B cell (primary cell): ENCODE results near the gene ZSCAN23. TPM values are rescaled to one million over a fixed set of nuclear protein-coding genes. Genes with fewer than 3 reads are reported as not detected.

ENCODE experiments used
- ATAC-seq: fragments of 200-7000 bp; cut with Tn5 transposase; one replicate; pipeline ENCODE4 v1.10.0; 2021; ENCODE audit warnings: low read depth, mild to moderate bottlenecking, moderate number of reproducible peaks, moderate library complexity
- CTCF ChIA-PET: fragments of 350-600 bp; sonication (Branson Sonifier 250); formaldehyde crosslinking; loops from one replicate; lab custom pipeline; 2021; ENCODE audit warnings: antibody characterized with exemption, inconsistent platforms; lab: Charles Lee
- POLR2A ChIA-PET: fragments of 350-600 bp; sonication (Branson Sonifier 250); formaldehyde crosslinking; loops from one replicate; lab custom pipeline; 2021; ENCODE audit warnings: antibody characterized with exemption; lab: Charles Lee
- DNase-seq: peaks from one replicate; pipeline ENCODE4 v3.0.0; 2013
- H2AFZ ChIP-seq: 2 replicates; pipeline ENCODE4 v1.6.1; 2012; ENCODE audit warnings: mild to moderate bottlenecking, low read depth, low read length; ENCODE audit not compliant: insufficient read depth, poor library complexity, severe bottlenecking
- H3K27ac ChIP-seq, 2 donors: 1 replicate in 1 of 2; 2 replicates in 1 of 2; pipeline ENCODE4 v1.5.1; 2012 to 2013; ENCODE audit warnings: low read length in 2 of 2, mild to moderate bottlenecking in 2 of 2, moderate library complexity in 1 of 2
- H3K27me3 ChIP-seq, 4 experiments: fragments of 200-600 bp in 1 of 4; sonication (generic) in 1 of 4; replicated peaks in 1 of 4; 1 replicate in 2 of 4; 2 replicates in 2 of 4; pipeline versions ENCODE4 v1.6.1 to v1.7.0; 2013 to 2016; ENCODE audit warnings: low read length in 3 of 4, mild to moderate bottlenecking in 2 of 4, mixed read lengths in 1 of 4, moderate library complexity in 1 of 4; ENCODE audit not compliant: insufficient read depth in 4 of 4, control insufficient read depth in 3 of 4; ENCODE audit errors: control extremely low read depth in 1 of 4
- H3K36me3 ChIP-seq, 2 experiments: replicated peaks in 1 of 2; 1 replicate in 1 of 2; 2 replicates in 1 of 2; pipeline versions ENCODE4 v1.6.1 to v1.7.1; 2013; ENCODE audit warnings: low read length in 1 of 2; ENCODE audit not compliant: insufficient read depth in 2 of 2, control insufficient read depth in 1 of 2; ENCODE audit errors: control extremely low read depth in 1 of 2, extremely low read depth in 1 of 2
- H3K4me1 ChIP-seq, 2 donors: fragments of 200-600 bp in 1 of 2; sonication (generic) in 1 of 2; 1 replicate in 1 of 2; 2 replicates in 1 of 2; pipeline versions ENCODE4 v1.5.1 to v1.6.1; 2013 to 2017; ENCODE audit warnings: low read length in 2 of 2; ENCODE audit not compliant: control insufficient read depth in 2 of 2, insufficient read depth in 2 of 2
- H3K4me2 ChIP-seq: replicated peaks from 2 replicates; pipeline ENCODE3; 2012; ENCODE audit warnings: mild to moderate bottlenecking, low read depth, low read length; ENCODE audit not compliant: poor library complexity, severe bottlenecking
- H3K4me3 ChIP-seq, 5 experiments: fragments of 200-600 bp in 1 of 5; sonication (generic) in 1 of 5; 1 replicate in 3 of 5; 2 replicates in 2 of 5; pipeline versions ENCODE4 v1.5.1 to v1.7.0; 2011 to 2016; ENCODE audit warnings: low read length in 4 of 5, mild to moderate bottlenecking in 4 of 5, low read depth in 2 of 5, control low read depth in 1 of 5, moderate library complexity in 1 of 5; ENCODE audit not compliant: insufficient read depth in 1 of 5; ENCODE audit errors: control extremely low read depth in 1 of 5, extremely low read depth in 1 of 5
- H3K79me2 ChIP-seq: fragments of 200-600 bp; sonication (generic); one replicate; pipeline ENCODE4 v1.6.0; 2016; ENCODE audit warnings: low read length; ENCODE audit not compliant: control insufficient read depth, insufficient read depth
- H3K9ac ChIP-seq: fragments of 200-600 bp; sonication (generic); 2 replicates; pipeline ENCODE4 v1.6.1; 2017; ENCODE audit warnings: mild to moderate bottlenecking, low read length, moderate library complexity
- H3K9me3 ChIP-seq, 3 donors: one replicate each; pipeline versions ENCODE4 v1.6.1 to v1.7.1; 2013; ENCODE audit warnings: low read length in 2 of 3; ENCODE audit not compliant: control insufficient read depth in 2 of 3, insufficient read depth in 1 of 3; ENCODE audit errors: control extremely low read depth in 1 of 3
- H4K20me1 ChIP-seq: 2 replicates; pipeline ENCODE4 v1.6.0; 2012; ENCODE audit warnings: mild to moderate bottlenecking, low read length; ENCODE audit not compliant: insufficient read depth, control insufficient read depth, poor library complexity, severe bottlenecking
- H3K27ac Mint-ChIP-seq: one replicate; pipeline ENCODE4 v1.8.0; 2021; ENCODE audit warnings: mixed read lengths
- H3K27me3 Mint-ChIP-seq: one replicate; pipeline ENCODE4 v1.8.0; 2021; ENCODE audit warnings: mixed read lengths
- H3K4me1 Mint-ChIP-seq: one replicate; pipeline ENCODE4 v1.8.0; 2021; ENCODE audit warnings: mixed read lengths
- H3K4me3 Mint-ChIP-seq: one replicate; pipeline ENCODE4 v1.8.0; 2021; ENCODE audit warnings: mixed read lengths
- H3K9me3 Mint-ChIP-seq: one replicate; pipeline ENCODE4 v1.8.0; 2022; ENCODE audit warnings: mixed read lengths; ENCODE audit not compliant: insufficient read depth
- EZH2 ChIP-seq: IDR thresholded peaks from 2 replicates; pipeline ENCODE4 v1.6.1; 2012; ENCODE audit warnings: borderline replicate concordance, low read depth, mild to moderate bottlenecking, moderate library complexity, low read length; ENCODE audit not compliant: insufficient read depth, poor library complexity, severe bottlenecking
- WGBS: methylation state at CpG from one replicate; pipeline ENCODE4 v1.1.5; 2013; ENCODE audit warnings: missing lambda C conversion rate; ENCODE audit not compliant: insufficient coverage; 5-methylcytosine and 5-hydroxymethylcytosine counted together
- intact Hi-C: fragments of 100-400 bp; cut with micrococcal nuclease; formaldehyde crosslinking; loops from one replicate; pipeline ENCODE4 v1.10.0; 2022
- polyA plus RNA-seq: library from polyadenylated mRNA; depleted of rRNA; stranded (reverse); fragments of >200 nt; gene quantifications from 2 replicates; pipeline ENCODE4 v1.2.3, GENCODE V29; 2012
- total RNA-seq, 2 donors: library from RNA; stranded (reverse); fragments of 120-200 nt in 1 of 2; gene quantifications; 1 replicate in 1 of 2; 2 replicates in 1 of 2; pipeline versions ENCODE4 v1.2.3 to v1.2.4, GENCODE V29; 2013 to 2022
- TF ChIP-seq, protein P1 (sequence below): fragments of 200-600 bp; IDR thresholded peaks from one replicate; pipeline ENCODE4 v1.8.0; 2022; ENCODE audit warnings: antibody characterized with exemption, mild to moderate bottlenecking

ZSCAN23 gene
- total and polyA plus RNA-seq, 2 donors (not counting 1 experiment from before 2014, with no cell fraction given) = 0.79 TPM; not detected in 1

DNA sequence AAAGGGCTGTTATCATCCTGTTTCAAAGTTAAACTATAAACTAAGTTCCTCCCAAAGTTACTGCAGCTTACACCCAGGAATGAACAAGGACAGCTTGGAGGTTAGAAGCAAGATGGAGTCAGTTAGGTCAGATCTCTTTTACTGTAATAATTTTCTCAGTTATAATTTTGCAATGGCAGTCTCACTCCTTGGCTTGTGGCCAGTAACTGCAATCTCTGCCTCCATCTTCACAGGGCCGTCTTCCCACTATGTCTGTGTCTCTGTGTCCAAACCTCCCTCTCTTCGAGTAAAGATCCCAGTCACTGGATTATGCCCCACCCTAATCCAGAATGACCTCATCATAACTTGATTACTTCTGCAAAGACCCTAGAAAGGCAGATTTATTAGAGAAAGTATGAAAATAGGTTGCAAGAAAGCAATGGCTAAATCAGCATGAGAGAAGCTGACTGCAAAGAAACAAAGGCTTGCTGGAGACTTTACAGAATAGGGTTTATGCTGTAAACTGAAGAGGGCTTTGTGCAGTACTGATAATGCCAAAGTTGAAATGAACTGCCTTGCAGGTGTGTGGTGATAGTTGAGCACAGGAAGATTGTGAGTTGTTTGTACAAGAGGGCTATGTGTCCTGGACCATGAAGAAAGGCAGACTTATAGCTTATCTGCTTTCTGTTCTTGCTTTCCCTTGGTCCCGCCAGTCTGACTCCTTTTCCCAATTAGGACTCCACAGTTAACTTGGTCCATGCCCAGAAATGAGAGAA is 43.9 kb upstream of the ZSCAN23 start:
- Mint-ChIP-seq H3K4me1 (peaks cover 24% of the 10 kb centered on the region), H3K4me3 (no peak overlapping the region), H3K9me3 (no peaks in the 10 kb centered on the region), H3K27ac (no peak overlapping the region), H3K27me3 (peaks cover 75% of the 10 kb centered on the region)
- no peak for ATAC-seq
- no peak overlapping the region for H3K4me2 ChIP-seq
- H3K4me3 ChIP-seq = no peak overlapping the region
- no peak for DNase-seq
- CTCF ChIA-PET = no interaction called here
- H2AFZ ChIP-seq = no peak overlapping the region
- TF ChIP-seq, protein P1, sequence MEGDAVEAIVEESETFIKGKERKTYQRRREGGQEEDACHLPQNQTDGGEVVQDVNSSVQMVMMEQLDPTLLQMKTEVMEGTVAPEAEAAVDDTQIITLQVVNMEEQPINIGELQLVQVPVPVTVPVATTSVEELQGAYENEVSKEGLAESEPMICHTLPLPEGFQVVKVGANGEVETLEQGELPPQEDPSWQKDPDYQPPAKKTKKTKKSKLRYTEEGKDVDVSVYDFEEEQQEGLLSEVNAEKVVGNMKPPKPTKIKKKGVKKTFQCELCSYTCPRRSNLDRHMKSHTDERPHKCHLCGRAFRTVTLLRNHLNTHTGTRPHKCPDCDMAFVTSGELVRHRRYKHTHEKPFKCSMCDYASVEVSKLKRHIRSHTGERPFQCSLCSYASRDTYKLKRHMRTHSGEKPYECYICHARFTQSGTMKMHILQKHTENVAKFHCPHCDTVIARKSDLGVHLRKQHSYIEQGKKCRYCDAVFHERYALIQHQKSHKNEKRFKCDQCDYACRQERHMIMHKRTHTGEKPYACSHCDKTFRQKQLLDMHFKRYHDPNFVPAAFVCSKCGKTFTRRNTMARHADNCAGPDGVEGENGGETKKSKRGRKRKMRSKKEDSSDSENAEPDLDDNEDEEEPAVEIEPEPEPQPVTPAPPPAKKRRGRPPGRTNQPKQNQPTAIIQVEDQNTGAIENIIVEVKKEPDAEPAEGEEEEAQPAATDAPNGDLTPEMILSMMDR = no peak
- TF ChIP-seq EZH2 = no peak
- intact Hi-C loops = no loop called here
- H3K79me2 ChIP-seq = no peaks in the 10 kb centered on the region
- 70% methylated on average over 2 of the region's 3 CpGs for WGBS
- H3K27me3 ChIP-seq = peaks cover 0 to 41% (median 26%) of the 10 kb centered on the region in 4 experiments
- H3K4me1 ChIP-seq = peaks cover 14 to 21% of the 10 kb centered on the region in 2 donors
- H3K9me3 ChIP-seq = peaks cover 0 to 12% (median 0%) of the 10 kb centered on the region in 3 donors
- POLR2A ChIA-PET = no interaction called here
- no peak overlapping the region for H3K9ac ChIP-seq
- H3K27ac ChIP-seq = no peak overlapping the region
- H3K36me3 ChIP-seq = no peaks in the 10 kb centered on the region
- no peaks in the 10 kb centered on the region for H4K20me1 ChIP-seq

DNA sequence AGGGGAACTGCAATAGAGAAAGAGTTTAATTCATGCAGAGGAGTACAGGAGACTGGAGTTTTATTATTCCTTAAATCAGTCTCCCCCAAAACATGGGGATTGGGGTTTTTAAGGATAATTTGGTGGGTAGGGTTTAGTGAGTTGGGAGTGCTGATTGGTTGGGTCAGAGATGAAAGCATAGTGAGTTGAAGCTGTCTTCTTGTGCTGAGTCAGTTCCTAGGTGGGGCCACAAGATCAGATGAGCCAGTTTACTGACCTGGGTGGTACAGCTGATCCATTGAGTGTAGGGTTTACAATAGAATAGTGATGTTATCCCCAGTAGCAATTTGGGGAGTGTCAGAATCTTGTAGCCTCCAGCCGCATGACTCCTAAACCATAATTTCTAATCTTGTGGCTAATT is 43.2 kb upstream of the ZSCAN23 start:
- no CpG with 5 or more reads among the region's 1 CpG for WGBS
- Histone ChIP-seq H3K9me3 (peaks cover 0 to 12% (median 0%) of the 10 kb centered on the region in 3 donors), H3K79me2 (no peaks in the 10 kb centered on the region), H3K36me3 (no peaks in the 10 kb centered on the region), H3K27me3 (peaks cover 0 to 35% (median 27%) of the 10 kb centered on the region in 4 experiments), H2AFZ (no peak overlapping the region), H4K20me1 (no peaks in the 10 kb centered on the region), H3K4me3 (no peak overlapping the region), H3K4me1 (peaks cover 14 to 21% of the 10 kb centered on the region in 2 donors), H3K4me2 (no peak overlapping the region), H3K27ac (no peak overlapping the region), H3K9ac (no peak overlapping the region)
- no peaks in the 10 kb centered on the region for H3K9me3 Mint-ChIP-seq
- no peak overlapping the region for H3K4me3 Mint-ChIP-seq
- POLR2A ChIA-PET = no interaction called here
- CTCF ChIA-PET = no interaction called here
- DNase-seq (no peak), ATAC-seq (no peak)
- peaks cover 20% of the 10 kb centered on the region for H3K4me1 Mint-ChIP-seq
- intact Hi-C loops = no loop called here
- no peak overlapping the region for H3K27ac Mint-ChIP-seq
- peaks cover 75% of the 10 kb centered on the region for H3K27me3 Mint-ChIP-seq
- TF ChIP-seq, protein P1 = no peak
- TF ChIP-seq EZH2 = no peak
